Middle frontal gyrus (tissue), 1 donor: Measurements from ENCODE around the gene MYO5A.
"Not testable (repeated sequence)": the region's sequence is repeated elsewhere in the genome, so short reads cannot be mapped to it uniquely, and the experiment has no call there.

Source experiments
- DNase-seq: peaks from one replicate; pipeline ENCODE4 v3.0.0-alpha.2; 2015; ENCODE audit warnings: low spot score; ENCODE audit errors: extremely low spot score

The MYO5A gene

DNA sequence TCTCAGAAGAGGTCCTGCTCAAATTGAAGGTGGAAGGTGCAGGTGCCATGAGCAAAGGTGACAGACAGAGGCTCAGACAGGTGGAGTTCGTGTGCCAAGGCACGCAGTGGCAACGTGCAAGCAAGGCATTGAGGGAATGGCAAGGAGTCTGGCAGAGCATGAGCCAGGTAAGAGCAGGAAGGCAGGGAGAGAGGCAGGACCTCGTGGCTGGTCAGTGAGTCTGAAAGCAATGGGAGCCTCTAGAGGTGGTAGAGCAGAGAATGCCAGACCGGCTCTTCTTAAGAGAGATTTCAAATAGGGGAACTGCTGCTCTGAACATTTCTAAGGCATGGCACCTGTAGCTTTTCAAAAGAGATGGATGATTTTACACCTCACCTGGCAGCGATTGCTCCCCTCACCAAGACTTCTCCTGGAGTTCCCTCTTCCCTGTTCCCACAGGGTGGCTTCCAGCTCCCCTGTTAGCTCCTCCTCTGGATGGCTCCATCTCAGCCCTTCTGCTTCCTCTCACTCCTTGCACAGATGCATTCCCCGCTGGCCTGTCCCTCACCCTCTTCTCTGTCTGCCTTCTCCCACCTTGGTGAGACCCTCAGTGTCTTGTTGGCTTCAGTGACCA is 235.8 kb downstream of the MYO5A start:
- DNase-seq = no peak

DNA sequence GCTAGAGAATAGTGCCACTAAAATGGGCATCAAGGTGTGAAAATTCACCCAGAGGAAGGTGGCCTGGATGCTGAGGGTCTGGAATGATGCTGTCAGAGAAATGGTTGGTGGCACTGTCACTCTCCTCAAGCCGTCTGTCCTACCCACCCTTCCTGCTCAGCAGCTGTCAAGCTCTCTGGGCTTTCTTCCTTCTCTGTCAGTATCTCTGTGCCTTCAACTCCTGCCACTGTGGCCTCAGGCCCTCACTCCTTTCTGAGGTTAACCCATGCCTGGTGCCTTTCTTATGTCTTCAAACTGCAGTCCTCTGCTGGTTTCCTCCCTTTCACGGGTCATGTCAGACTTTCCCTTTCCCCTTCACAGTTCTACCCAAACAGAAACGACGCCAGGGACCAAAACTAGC is 237.5 kb downstream of the MYO5A start:
- DNase-seq = no peak

DNA sequence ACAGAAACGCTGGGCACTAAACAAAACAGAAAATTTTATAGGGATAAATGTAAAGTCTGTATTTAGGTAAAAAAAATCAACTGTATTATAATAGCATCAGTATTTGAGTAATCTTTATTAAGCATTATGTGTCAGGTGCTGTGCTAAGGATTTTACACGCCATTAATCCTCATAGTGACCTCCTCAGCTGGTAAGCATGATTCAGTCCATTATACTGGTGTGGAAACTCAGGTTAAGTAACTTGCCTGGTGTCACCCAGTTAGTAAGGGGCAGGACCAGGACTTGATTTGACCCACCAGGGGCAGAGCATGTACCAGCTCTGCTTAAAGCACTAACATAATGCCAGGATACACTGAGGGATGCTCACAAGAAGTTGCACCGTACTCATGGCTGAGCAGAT is 237.9 kb downstream of the MYO5A start:
- DNase-seq = no peak

DNA sequence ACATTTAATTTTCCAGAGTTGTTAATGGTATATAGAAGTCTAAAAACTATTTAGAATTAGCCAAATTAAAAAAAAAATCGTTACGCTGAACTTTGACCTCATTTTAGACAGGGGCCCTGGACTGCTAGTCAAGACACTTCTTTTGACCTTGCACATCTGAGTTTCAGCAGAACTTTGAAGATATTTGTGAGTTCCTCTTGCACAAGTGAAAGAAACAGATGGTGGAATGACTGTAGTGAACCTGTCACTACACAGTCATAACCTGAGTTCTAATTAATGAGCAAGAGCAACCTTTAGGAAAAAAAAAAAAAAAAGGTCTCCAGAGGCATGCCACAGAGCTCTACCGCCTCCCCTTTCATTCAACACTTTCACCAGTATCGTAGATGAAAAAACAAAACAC is 238.4 kb downstream of the MYO5A start:
- DNase-seq = no peak

DNA sequence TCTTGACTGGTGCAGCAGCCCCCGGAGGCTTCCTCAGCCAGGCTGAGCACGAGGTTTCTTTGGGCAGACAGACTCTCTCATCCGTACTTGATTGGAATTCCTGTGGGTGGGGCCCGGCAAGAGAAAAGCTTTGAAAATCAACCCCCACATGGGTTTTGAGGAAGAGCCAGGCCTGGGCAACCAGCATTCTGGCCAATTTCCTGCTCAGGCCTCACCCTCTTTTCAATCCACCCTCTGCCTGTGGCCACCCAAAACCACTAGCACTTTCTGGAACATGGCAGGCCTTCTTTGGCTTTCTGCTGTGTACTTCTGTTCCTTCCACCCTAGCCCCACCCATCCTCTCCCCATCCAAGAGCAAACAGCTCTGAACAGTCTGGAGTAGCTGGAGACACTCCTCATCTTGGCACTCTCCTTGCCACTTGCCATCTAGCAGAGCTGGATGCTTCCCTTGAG is 239.0 kb downstream of the MYO5A start:
- DNase-seq = no peak

DNA sequence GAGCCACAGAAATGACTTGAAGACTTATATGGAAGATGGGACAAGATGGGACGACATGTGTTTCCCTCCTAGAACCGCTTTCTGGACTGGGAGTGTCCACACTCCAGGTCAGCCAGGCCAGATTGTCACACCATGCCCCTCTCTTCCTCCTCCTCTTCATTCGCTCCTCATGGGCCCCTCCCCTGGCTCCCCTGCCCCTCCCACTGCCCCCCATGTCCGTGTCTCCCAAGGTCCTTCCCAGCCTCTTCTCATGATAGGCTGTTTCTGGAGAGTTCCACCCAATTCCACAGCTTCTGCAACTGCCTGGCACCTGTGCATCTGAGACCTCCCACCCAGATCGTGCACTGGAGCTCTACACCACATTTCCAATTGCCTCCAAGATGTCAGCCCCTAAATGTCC is 239.7 kb downstream of the MYO5A start:
- DNase-seq = no peak

DNA sequence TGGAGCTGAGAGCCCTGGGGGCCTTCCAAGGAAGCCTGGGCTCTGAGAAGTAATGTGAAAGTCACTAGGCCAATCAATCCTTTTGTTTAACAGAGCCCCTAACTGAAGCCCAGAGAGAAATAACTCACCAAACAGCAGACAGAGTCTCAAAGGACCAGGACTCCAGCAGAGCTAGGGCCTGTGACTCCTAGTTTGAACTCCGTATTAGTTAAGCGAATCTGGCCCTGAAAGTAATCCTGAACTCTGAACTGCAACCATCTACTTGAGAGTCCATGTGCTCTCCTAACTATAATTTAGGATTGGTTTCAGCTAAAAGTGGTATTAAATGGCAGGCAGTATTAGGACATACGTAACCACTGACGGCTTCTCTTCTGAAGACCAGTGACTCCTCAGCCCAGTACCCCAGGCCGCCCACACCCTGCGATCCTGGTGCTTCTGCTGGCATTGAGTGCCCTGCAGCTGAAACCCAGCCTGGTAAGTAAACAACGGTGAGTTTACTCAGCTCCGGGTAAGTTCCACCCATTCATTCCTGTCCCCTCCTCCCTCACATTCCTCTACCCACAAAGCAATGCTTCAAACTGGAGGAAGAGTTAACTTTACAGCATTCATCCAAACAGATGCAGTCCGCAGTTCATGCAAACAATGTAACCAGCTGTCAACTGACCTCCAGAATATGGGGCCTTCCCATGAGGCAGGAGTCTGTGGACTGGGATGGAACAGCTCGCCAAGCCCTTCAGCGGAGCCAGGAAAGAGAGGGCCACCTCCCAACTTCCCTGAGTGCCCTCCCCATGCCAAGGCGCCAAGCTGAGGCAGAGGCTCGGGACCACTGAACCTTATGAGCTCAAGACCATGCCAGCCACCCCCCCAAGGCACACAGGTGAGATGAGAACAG is 240.4 kb downstream of the MYO5A start:
- no peak for DNase-seq

DNA sequence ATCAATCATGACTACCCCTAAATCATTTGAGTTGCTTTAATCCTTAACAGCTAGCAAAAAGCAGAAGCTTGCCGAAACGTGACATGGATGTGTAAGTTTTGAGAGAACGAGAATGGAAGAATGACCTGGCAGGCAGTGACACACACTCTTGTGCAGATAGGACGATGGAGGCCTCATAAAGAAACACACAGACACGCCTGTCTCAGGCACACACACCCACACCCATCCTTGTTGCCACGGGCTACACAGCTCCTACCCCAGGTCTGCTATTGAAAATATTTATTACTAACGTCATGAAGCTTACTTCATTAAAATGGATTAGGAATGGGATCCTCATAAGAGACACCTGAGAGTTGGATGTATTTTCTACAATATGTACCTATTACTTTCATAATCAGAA is 241.6 kb downstream of the MYO5A start:
- no peak for DNase-seq

DNA sequence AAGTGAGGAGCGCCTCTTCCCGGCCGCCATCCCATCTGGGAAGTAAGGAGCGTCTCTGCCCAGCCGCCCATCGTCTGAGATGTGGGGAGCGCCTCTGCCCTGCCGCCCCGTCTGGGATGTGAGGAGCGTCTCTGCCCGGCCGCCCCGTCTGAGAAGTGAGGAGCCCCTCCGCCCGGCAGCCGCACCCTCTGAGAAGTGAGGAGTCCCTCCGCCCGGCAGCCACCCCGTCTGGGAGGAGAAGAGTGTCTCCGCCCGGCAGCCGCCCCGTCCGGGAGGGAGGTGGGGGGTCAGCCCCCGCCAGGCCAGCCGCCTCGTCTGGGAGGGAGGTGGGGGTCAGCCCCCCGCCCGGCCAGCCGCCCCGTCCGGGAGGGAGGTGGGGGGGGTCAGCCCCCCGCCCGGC is 242.7 kb downstream of the MYO5A start:
- DNase-seq = not testable (repeated sequence)

DNA sequence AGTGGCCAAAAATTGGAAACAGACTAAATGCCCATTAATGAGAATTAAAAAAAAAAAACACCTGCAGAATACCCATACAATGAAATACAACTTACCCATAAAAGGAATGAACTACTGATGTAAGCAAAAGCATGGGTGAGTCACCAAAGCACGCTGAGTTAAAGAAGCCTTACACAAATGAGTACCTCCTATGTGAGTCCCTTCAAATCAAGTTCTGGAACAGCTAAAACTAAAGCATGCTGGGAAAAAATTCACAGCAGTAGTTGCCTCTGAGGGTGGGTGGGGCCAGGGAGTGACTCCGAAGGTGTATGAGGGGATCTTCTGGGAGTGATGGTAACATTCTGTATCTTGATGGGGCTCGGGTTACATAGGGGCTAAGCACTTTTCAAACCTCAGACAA is 244.5 kb downstream of the MYO5A start:
- no peak for DNase-seq

DNA sequence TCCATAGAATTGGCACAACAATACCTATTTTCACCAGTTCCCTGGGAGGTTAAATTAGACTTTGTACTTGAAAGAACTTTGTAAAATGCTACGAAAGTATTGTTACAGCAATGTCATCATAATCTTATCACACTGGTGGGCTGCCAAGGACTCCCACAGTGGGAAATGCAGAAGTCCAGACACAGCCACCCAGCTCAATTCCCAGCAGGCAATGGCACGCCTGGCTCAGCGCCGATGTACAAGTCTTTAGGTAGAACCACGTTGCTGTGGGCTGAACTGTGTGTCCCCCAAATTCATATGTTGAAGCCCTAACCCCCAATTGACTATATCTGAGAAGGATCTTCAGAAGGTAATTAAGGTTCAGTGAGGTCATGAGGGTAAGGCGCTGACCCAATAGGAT is 245.4 kb downstream of the MYO5A start:
- no peak for DNase-seq

DNA sequence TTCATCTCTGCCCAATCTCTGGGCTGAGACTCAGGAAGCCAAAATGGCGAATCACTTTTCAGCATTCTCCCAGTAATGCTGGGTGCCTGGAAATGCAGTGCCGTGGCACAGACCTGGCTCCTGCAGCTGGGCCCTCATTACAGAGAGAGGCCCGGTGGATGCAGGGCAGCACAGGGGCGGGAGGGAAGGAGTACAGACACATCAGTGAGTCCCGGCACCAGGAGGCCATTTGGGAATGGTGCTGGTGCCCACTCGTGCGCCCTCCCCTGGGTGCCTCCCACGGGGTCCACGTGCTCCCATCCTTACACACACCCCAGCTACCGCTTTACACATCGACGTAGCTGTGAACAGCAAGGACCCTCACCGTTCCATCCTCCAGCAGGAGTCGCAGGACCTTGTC is 246.3 kb downstream of the MYO5A start:
- no peak for DNase-seq

DNA sequence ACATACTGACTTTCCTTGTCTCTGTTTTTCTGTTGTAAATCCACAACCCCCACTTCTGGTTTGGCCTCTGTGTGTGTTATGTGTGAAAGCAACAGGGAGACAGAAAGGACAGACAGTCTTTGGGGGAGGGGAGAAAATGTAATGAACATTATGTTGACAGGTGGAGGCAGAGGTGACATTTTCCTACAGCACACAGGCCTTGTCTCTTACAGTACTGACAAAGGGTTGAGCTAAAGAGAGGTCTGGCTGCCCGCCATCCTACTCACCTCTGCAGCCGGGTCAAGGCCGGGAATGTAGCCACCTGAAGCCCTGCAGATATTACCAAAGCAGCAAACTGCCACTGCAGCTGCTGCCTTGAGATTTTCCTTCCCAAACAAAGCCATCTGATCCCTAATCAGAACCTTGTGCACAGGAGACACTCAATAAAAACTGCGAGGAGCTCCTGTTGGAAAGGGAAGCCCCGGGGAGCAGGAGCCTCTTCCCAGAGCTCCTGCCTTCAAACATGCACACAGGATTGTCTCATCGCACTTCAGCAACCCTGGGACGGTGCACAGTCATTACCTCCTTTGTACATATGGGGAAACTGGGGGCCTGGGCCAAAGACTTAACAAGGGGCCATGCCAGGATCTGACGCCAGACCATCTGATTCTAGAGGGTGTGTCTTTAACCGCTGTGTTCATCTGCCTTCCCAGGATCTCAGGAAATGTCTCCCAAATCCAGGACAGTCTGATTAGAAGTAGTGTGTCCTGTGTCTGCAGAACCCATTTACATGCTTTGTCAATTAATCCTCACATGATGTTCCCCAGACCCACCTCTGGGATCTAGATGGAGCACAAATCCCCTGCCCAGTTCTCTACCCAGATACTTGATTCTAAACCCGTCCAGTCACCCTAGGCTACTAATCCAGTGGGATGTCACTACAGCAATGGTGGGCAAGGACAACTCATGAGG is 247.3 kb downstream of the MYO5A start:
- DNase-seq = no peak

DNA sequence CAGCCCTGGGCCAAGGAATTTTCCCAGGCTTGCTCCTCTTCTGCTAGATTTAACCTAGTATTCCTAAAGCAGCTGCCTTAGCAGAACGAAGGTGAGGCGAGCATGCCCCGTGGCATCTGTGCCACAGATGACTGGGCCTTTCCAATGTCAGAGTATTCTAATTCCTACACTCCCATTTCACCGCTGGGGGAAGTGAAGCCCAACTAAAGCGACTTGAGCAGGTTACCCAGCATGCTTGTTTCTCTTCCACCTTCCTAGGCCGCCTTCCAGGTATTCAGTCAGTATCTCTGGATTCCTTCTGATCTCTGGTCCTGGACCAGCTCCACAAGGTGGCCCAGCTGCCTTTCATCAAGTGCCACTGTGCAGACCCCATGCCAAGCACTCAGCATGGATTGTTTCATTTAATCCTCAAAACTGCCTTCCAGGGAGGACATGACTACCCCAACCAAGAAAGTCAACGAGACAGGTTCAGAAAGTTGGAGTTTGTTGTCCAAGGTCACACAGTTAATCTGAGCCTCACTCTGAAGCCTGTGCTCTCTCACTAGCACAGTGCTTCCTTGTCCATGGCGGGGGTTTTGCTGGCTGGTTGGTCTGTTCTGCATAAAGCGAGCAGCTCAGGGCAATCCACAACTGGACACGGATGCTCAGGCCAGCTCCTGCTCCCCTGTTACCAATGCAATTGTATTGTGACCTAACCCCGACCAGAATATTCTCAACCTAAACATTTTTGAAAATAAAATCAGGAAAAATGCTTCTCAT is 248.2 kb downstream of the MYO5A start:
- no peak for DNase-seq

DNA sequence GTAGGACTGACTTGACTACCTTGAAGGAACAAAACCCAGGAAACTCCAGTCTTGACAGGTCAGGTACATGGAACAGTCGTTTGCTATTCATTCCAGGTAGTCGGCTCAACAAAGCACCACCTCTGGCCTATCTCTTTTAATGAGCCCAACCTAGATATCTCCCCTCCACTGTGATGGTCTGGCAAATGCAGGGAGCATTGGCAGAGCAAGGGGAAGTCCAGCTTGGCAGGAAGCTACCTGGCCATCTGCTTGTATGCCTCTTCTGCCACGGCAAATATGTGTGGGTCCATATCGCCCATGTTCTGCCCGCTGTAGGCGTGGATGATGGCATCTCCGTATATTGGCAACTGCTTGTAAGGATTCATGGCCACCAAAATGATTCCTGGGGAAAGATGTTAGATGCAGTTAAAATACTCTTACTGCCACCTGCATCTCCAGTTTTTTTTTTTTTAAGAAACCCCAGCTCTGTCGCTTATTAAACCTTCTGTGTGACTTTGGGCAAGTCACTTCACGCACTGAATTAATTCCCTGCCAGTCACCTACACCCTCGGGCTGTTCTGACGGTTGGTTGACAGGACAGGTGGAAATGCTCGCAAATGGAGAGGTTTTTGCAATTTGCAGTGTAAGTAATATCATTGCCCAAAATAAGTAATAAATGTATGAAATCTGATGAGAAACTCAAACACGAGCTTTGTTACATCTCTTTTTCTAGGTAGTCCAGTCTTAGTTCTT is 249.9 kb downstream of the MYO5A start:
- no peak for DNase-seq

DNA sequence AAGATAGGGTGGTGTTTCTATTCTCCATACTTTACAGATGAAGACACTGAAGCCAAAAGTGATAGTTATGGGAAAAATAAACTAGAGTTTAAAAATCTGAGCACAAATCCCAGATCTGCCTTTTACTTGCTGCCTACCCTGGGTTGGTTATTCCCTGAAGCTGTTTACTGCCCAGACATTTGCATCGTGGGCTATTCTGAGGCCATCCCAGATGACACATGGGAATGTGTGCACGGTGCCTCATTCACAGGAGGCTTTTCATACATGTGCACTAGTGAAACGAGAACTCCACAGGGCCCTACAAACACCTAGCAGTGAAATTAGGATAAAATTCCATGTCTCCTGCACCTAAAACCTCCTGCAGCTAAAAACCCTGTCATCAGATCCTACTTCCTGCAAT is 250.5 kb downstream of the MYO5A start:
- no peak for DNase-seq

DNA sequence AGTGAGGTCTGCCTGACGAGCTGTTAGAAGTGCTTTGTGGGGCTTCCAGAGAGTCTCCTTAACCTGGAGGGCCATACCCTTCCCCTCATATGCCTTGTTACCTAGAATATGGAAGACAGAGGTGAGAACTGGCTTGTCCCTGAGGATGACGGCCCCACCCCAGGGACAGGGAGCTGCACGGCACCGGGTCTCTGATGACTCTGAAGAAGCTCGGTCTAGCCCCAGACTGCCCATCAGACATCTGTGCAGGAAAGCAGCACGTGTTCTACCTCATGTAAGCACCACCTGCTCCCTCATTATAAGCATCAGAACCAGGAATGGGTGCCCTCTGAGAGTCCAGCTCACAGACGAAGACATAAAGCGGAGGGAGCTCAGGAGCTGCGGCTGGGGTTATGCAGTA is 251.1 kb downstream of the MYO5A start:
- DNase-seq = no peak

DNA sequence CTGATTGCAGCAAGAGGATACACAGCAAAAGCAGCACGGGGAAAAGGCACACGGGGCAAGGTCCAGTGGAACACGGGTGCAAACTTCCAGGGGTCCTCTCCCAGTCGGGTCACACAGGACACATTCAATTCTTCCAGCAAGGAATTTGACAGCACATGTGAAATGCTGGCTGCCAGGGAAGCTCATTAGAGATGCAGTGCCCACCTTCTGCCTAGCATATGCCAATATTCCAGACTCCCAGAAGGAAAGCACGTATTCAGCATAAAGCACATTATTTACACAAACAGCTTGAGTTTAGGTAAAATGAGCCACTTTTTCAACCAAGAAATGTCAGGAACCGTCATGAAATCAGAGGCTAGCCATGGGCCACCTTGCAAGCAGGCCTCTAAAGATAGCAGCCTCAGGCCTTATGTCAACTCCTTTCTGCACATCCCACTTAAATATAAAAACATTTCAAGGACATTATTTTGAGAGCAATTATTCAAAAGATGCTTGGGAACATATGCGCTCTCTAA is 252.4 kb downstream of the MYO5A start:
- DNase-seq = no peak

DNA sequence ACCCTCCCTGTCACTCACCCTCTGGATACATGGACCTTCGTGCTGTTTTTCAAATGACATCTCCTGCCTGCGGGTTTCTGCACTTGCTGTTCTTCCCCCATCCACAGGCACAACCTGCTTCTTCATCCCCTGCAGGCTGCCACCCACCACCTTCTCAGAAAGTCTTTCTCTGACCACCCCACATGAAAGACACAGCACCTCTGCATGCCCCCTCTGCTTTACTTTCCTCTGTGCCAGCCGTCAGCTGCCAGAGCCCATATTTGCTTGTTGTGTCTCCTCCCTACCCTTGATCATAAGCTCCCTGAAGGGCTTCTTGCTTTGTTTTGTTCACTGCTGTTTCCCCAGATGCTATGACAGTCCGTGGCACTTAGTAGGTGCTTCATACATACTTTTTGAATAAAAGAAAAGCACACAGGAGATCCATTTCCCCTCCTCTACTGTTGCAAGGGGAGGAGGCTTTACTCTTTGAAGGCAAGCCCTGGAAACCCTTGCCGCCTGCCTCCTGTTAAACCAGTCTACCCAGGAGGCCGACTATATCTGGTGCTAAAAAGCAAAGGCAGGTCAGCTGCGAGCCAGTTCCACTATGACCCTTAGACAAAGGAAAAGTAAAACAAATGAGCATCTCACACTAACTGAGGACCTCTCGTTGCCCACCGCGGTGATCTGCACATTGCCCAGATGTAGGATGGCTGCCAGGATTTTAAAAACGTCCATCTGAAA is 265.0 kb downstream of the MYO5A start:
- DNase-seq = no peak

DNA sequence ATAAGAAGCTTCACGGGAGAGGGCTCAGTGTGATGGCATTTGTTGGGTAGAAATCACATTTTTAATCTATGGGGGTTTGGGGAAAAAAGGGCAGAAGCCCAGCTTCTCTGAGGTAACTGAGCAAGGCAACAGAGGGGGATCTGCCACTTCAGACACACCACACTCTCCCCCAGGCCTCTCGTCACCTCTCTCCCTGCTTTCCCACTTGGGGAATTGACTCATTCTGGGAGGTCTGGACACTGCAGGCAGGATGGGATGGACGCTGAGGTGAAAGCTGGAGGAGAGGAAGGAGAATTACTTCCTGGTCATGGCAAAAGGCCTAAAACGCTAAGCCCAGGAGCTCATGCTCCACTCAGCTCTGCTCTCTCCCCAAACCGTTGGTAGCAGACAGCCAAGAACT is 266.3 kb downstream of the MYO5A start:
- no peak for DNase-seq
